IMR-90 (cell line): ENCODE measurements around the gene DENND1A. TPM values are rescaled to one million over a fixed set of nuclear protein-coding genes. Genes with fewer than 3 reads are reported as not detected.

Experiments used
- ATAC-seq: fragments of 200-7000 bp; cut with Tn5 transposase; 2 replicates; pipeline ENCODE4 v1.9.1; 2020; ENCODE audit warnings: low read depth, mild to moderate bottlenecking, moderate library complexity
- BruUV-seq: library from RNA; stranded (reverse); fragments of 400-500 nt; replicated peaks from 2 replicates; lab custom pipeline; 2021; lab: Mats Ljungman, UMichigan
- CTCF ChIA-PET: fragments of 300-600 bp; formaldehyde crosslinking; extraction: SDS; loops from one replicate; lab custom pipeline; 2021; ENCODE audit warnings: antibody characterized with exemption; lab: Yijun Ruan, JAX
- POLR2A ChIA-PET: fragments of 300-600 bp; sonication (Branson Sonifier 250); formaldehyde crosslinking; loops from one replicate; lab custom pipeline; 2022; ENCODE audit warnings: antibody characterized with exemption; ENCODE audit not compliant: unreplicated experiment; lab: Charles Lee
- DNase-seq: peaks from one replicate; pipeline ENCODE4 v3.0.0; 2013
- H2AFZ ChIP-seq: replicated peaks from 2 replicates; pipeline ENCODE3; 2013; ENCODE audit warnings: low read length, mild to moderate bottlenecking; ENCODE audit not compliant: poor library complexity
- H2AK5ac ChIP-seq: 2 replicates; pipeline ENCODE4 v1.6.1; 2013; ENCODE audit warnings: low read depth, low read length, inconsistent platforms
- H2AK9ac ChIP-seq: replicated peaks from 2 replicates; pipeline ENCODE3; 2013; ENCODE audit warnings: mild to moderate bottlenecking, low read depth, low read length, moderate library complexity; ENCODE audit not compliant: poor library complexity
- H2BK120ac ChIP-seq: 2 replicates; pipeline ENCODE4 v1.6.1; 2013; ENCODE audit warnings: low read depth, low read length, inconsistent platforms
- H2BK15ac ChIP-seq: 3 replicates; pipeline ENCODE4 v1.6.1; 2013; ENCODE audit warnings: low read depth, low read length, inconsistent platforms
- H2BK20ac ChIP-seq: 2 replicates; pipeline ENCODE4 v1.6.1; 2013; ENCODE audit warnings: low read depth, mild to moderate bottlenecking, inconsistent platforms, low read length, moderate library complexity
- H2BK5ac ChIP-seq: 2 replicates; pipeline ENCODE4 v1.6.1; 2013; ENCODE audit warnings: mild to moderate bottlenecking, low read depth, low read length, inconsistent platforms; ENCODE audit not compliant: poor library complexity, severe bottlenecking
- H3K14ac ChIP-seq: replicated peaks from 2 replicates; pipeline ENCODE4 v1.6.1; 2013; ENCODE audit warnings: low read depth, low read length, inconsistent platforms
- H3K18ac ChIP-seq: 2 replicates; pipeline ENCODE4 v1.6.1; 2013; ENCODE audit warnings: low read depth, low read length, control low read depth
- H3K23ac ChIP-seq: 2 replicates; pipeline ENCODE4 v1.6.1; 2013; ENCODE audit warnings: low read depth, low read length, inconsistent platforms
- H3K27ac ChIP-seq: 2 replicates; pipeline ENCODE4 v1.5.1; 2013; ENCODE audit warnings: mild to moderate bottlenecking, control low read depth, low read length; ENCODE audit not compliant: insufficient read depth
- H3K27me3 ChIP-seq: 2 replicates; pipeline ENCODE4 v1.6.1; 2013; ENCODE audit warnings: low read length; ENCODE audit not compliant: control insufficient read depth, insufficient read depth
- H3K36me3 ChIP-seq: 2 replicates; pipeline ENCODE4 v1.6.1; 2013; ENCODE audit warnings: low read length, mixed read lengths; ENCODE audit not compliant: control insufficient read depth, insufficient read depth
- H3K4ac ChIP-seq: 2 replicates; pipeline ENCODE4 v1.6.1; 2013; ENCODE audit warnings: low read depth, low read length, inconsistent platforms
- H3K4me1 ChIP-seq: 2 replicates; pipeline ENCODE4 v1.6.1; 2013; ENCODE audit warnings: low read length, mixed read lengths; ENCODE audit not compliant: control insufficient read depth, insufficient read depth
- H3K4me2 ChIP-seq: 2 replicates; pipeline ENCODE4 v1.6.1; 2013; ENCODE audit warnings: low read depth, mild to moderate bottlenecking, control low read depth, low read length, moderate library complexity
- H3K4me3 ChIP-seq: 2 replicates; pipeline ENCODE4 v1.5.1; 2013; ENCODE audit warnings: low read depth, mild to moderate bottlenecking, control low read depth, low read length, moderate library complexity; ENCODE audit not compliant: insufficient read depth
- H3K56ac ChIP-seq: 2 replicates; pipeline ENCODE4 v1.6.1; 2013; ENCODE audit warnings: low read length, inconsistent platforms; ENCODE audit not compliant: insufficient read depth; ENCODE audit errors: extremely low read depth
- H3K79me1 ChIP-seq, 2 experiments: 2 replicates each; pipeline ENCODE4 v1.6.1; 2013; ENCODE audit warnings: low read length in 2 of 2, inconsistent platforms in 1 of 2, low read depth in 1 of 2
- H3K9ac ChIP-seq: 2 replicates; pipeline ENCODE4 v1.6.1; 2013; ENCODE audit warnings: low read depth, low read length, control low read depth
- H3K9me1 ChIP-seq: 2 replicates; pipeline ENCODE4 v1.6.1; 2013; ENCODE audit warnings: low read length, inconsistent platforms; ENCODE audit not compliant: insufficient read depth
- H3K9me3 ChIP-seq: 2 replicates; pipeline ENCODE4 v1.6.1; 2013; ENCODE audit warnings: low read length; ENCODE audit not compliant: control insufficient read depth, insufficient read depth
- H4K20me1 ChIP-seq: 2 replicates; pipeline ENCODE4 v1.6.1; 2013; ENCODE audit warnings: low read length, inconsistent platforms; ENCODE audit not compliant: insufficient read depth
- H4K5ac ChIP-seq: 2 replicates; pipeline ENCODE4 v1.6.1; 2013; ENCODE audit warnings: mild to moderate bottlenecking, low read depth, low read length, control low read depth
- H4K8ac ChIP-seq, 2 experiments: 2 replicates each; pipeline ENCODE4 v1.6.1; 2013; ENCODE audit warnings: low read depth in 2 of 2, low read length in 2 of 2, control low read depth in 1 of 2, inconsistent platforms in 1 of 2
- H4K91ac ChIP-seq: 2 replicates; pipeline ENCODE4 v1.6.1; 2013; ENCODE audit warnings: low read depth, low read length, inconsistent platforms; ENCODE audit not compliant: insufficient read depth
- ELK1 ChIP-seq: fragments of 150-350 bp; IDR thresholded peaks from 2 replicates; pipeline ENCODE4 v1.6.1; 2016; ENCODE audit warnings: low read depth, mild to moderate bottlenecking, low read length, moderate library complexity, borderline replicate concordance
- FOS ChIP-seq: fragments of 150-350 bp; IDR thresholded peaks from 2 replicates; pipeline ENCODE4 v1.6.1; 2016; ENCODE audit warnings: low read depth, low read length
- MAFK ChIP-seq: IDR thresholded peaks from 2 replicates; pipeline ENCODE4 v1.6.1; 2012; ENCODE audit warnings: low read depth, low read length, improper control_type of control experiment
- MXI1 ChIP-seq: IDR thresholded peaks from 2 replicates; pipeline ENCODE4 v1.6.1; 2012; ENCODE audit warnings: low read depth, mild to moderate bottlenecking, low read length, moderate library complexity, borderline replicate concordance
- NFE2L2 ChIP-seq: fragments of 150-350 bp; IDR thresholded peaks from 2 replicates; pipeline ENCODE4 v1.6.1; 2016; ENCODE audit warnings: low read depth, mild to moderate bottlenecking, low read length
- POLR2A ChIP-seq: IDR thresholded peaks from 2 replicates; pipeline ENCODE4 v1.6.1; 2012; ENCODE audit warnings: mild to moderate bottlenecking, low read depth, low read length
- USF2 ChIP-seq: fragments of 150-350 bp; IDR thresholded peaks from 2 replicates; pipeline ENCODE4 v1.6.1; 2017; ENCODE audit warnings: mild to moderate bottlenecking, antibody characterized with exemption, low read length, low read depth
- WGBS, 2 experiments: methylation state at CpG; one replicate each; pipeline versions ENCODE4 v1.1.5 to v1.1.7; 2013; ENCODE audit warnings: missing lambda C conversion rate in 2 of 2; ENCODE audit not compliant: insufficient read length in 1 of 2; ENCODE audit errors: extremely low coverage in 2 of 2; 5-methylcytosine and 5-hydroxymethylcytosine counted together
- dilution Hi-C: fragments of 300-500 bp; cut with HindIII; formaldehyde crosslinking; loops from one replicate; pipeline ENCODE4 v1.14.3; 2018; ENCODE audit warnings: low sequenced_read_pairs; ENCODE audit not compliant: unreplicated experiment
- in situ Hi-C: fragments of 300-500 bp; cut with MboI; formaldehyde crosslinking; loops from 3 replicates; pipeline ENCODE4 v1.14.3; 2019; ENCODE audit warnings: low sequenced_read_pairs, inconsistent platforms, mixed read lengths
- intact Hi-C: fragments of 100-400 bp; cut with micrococcal nuclease; formaldehyde crosslinking; loops from 2 replicates; pipeline ENCODE4 v1.10.0; 2022
- polyA plus RNA-seq, 3 experiments: library from polyadenylated mRNA; depleted of rRNA; stranded (reverse); fragments of >200 nt; gene quantifications; 2 replicates each; pipeline ENCODE4 v1.2.3, GENCODE V29; 2012; ENCODE audit warnings: low replicate concordance in 1 of 3
- total RNA-seq: library from RNA; depleted of rRNA; stranded (reverse); fragments of >200 nt; gene quantifications from 2 replicates; pipeline ENCODE4 v1.2.3, GENCODE V29; 2012
- TF ChIP-seq, protein P1 (sequence below): conservative IDR thresholded peaks from 2 replicates; pipeline ENCODE4 v1.5.1; 2012; ENCODE audit warnings: mild to moderate bottlenecking, low read depth, low read length, improper control_type of control experiment

Gene DENND1A
- total and polyA plus RNA-seq, 2 of the 4 experiments (the other 2 are of a cell fraction) = 21.4 to 27.6 TPM

GRCh38 chr9:123742009-123742767 lies 187.7 kb downstream of the DENND1A start:
- no TSS peak for BruUV-seq
- H2AK9ac ChIP-seq = no peak overlapping the region
- no peak overlapping the region for H3K18ac ChIP-seq
- TF ChIP-seq, protein P1, sequence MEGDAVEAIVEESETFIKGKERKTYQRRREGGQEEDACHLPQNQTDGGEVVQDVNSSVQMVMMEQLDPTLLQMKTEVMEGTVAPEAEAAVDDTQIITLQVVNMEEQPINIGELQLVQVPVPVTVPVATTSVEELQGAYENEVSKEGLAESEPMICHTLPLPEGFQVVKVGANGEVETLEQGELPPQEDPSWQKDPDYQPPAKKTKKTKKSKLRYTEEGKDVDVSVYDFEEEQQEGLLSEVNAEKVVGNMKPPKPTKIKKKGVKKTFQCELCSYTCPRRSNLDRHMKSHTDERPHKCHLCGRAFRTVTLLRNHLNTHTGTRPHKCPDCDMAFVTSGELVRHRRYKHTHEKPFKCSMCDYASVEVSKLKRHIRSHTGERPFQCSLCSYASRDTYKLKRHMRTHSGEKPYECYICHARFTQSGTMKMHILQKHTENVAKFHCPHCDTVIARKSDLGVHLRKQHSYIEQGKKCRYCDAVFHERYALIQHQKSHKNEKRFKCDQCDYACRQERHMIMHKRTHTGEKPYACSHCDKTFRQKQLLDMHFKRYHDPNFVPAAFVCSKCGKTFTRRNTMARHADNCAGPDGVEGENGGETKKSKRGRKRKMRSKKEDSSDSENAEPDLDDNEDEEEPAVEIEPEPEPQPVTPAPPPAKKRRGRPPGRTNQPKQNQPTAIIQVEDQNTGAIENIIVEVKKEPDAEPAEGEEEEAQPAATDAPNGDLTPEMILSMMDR = no peak
- TF ChIP-seq MAFK (no peak), ELK1 (no peak), FOS (no peak), USF2 (no peak), POLR2A (no peak), MXI1 (no peak), NFE2L2 (no peak)
- H3K27me3 ChIP-seq = no peaks in the 10 kb centered on the region
- dilution Hi-C loops = no loop called here
- 0 out of 2 replicates have a peak overlapping the region, but pooled peaks have one; percentile 3 for H3K14ac ChIP-seq
- H4K8ac ChIP-seq = no peak overlapping the region
- H2BK15ac ChIP-seq = no peak overlapping the region
- intact Hi-C loops = loop anchor here (5.0 kb wide), 1 partner anchor 45 kb away; no protein-coding TSS in a partner anchor
- ATAC-seq (peak; percentile 82), DNase-seq (peak; percentile 57)
- no peak overlapping the region for H3K4me3 ChIP-seq
- H3K27ac ChIP-seq = no peak overlapping the region
- WGBS, 2 experiments = 8% methylated on average over 2 of the region's 7 CpGs; no CpG with 5 or more reads in 1 of the 2 experiments
- H2BK5ac ChIP-seq = no peak overlapping the region
- no peak overlapping the region for H2BK120ac ChIP-seq
- peaks cover 5% of the 10 kb centered on the region; the same call in 1 of the 2 replicates for H3K4me1 ChIP-seq
- H3K23ac ChIP-seq = no peak overlapping the region
- H3K9me3 ChIP-seq = no peaks in the 10 kb centered on the region
- no peak overlapping the region for H3K4ac ChIP-seq
- H3K9me1 ChIP-seq = peaks cover 3% of the 10 kb centered on the region
- H4K20me1 ChIP-seq = peaks cover 3% of the 10 kb centered on the region; the same call in 1 of the 2 replicates
- no peak overlapping the region for H4K91ac ChIP-seq
- peak overlapping the region; percentile 1; the same call in 1 of the 2 replicates for H3K4me2 ChIP-seq
- peaks cover 0 to 6% of the 10 kb centered on the region in 2 experiments; a peak in 3 of 4 replicates for H3K79me1 ChIP-seq
- no peak overlapping the region for H4K5ac ChIP-seq
- H3K36me3 ChIP-seq = no peaks in the 10 kb centered on the region
- no peak overlapping the region for H3K9ac ChIP-seq
- ChIA-PET CTCF (interaction anchor here (0.6 kb wide), 3 partner anchors 55 to 146 kb away, joined by 3 read pairs; no protein-coding TSS in a partner anchor), POLR2A (no interaction called here)
- no peak overlapping the region for H2AK5ac ChIP-seq
- H3K56ac ChIP-seq = no peak overlapping the region
- in situ Hi-C loops = no loop called here
- H2BK20ac ChIP-seq = no peak overlapping the region
- no peak overlapping the region for H2AFZ ChIP-seq
